Hepatocyte (in vitro differentiated cells): ENCODE measurements around the gene SLC25A14. TPM values are rescaled to one million over a fixed set of nuclear protein-coding genes. Genes with fewer than 3 reads are reported as not detected.

ENCODE experiments used
- DNase-seq: peaks from one replicate; pipeline ENCODE4 v3.0.0-alpha.2; 2016; ENCODE audit warnings: low spot score
- H2AFZ ChIP-seq: fragments of 200-600 bp; sonication (generic); 2 replicates; pipeline ENCODE4 v1.6.0; 2016; ENCODE audit warnings: antibody characterized with exemption, mild to moderate bottlenecking
- H3K27ac ChIP-seq: fragments of 200-600 bp; sonication (generic); 2 replicates; pipeline ENCODE4 v1.5.1; 2016; ENCODE audit warnings: mild to moderate bottlenecking
- H3K27me3 ChIP-seq: fragments of 200-600 bp; sonication (generic); 2 replicates; pipeline ENCODE4 v1.6.1; 2016
- H3K36me3 ChIP-seq: fragments of 200-600 bp; sonication (generic); replicated peaks from 2 replicates; pipeline ENCODE4 v1.5.1; 2016; ENCODE audit warnings: low read depth; ENCODE audit not compliant: insufficient read depth
- H3K4me1 ChIP-seq: fragments of 200-600 bp; sonication (generic); 2 replicates; pipeline ENCODE4 v1.5.1; 2016; ENCODE audit warnings: mild to moderate bottlenecking, moderate library complexity; ENCODE audit not compliant: insufficient read depth
- H3K4me2 ChIP-seq: fragments of 200-600 bp; sonication (generic); 2 replicates; pipeline ENCODE4 v1.6.0; 2016
- H3K4me3 ChIP-seq: fragments of 200-600 bp; sonication (generic); 2 replicates; pipeline ENCODE4 v1.5.1; 2016; ENCODE audit warnings: mild to moderate bottlenecking
- H3K79me2 ChIP-seq: fragments of 200-600 bp; sonication (generic); 2 replicates; pipeline ENCODE4 v1.6.0; 2017; ENCODE audit warnings: mild to moderate bottlenecking
- H3K9me2 ChIP-seq: fragments of 200-600 bp; sonication (generic); replicated peaks from 2 replicates; pipeline ENCODE4 v1.6.0; 2017; ENCODE audit warnings: mild to moderate bottlenecking; ENCODE audit not compliant: insufficient read depth
- H3K9me3 ChIP-seq: fragments of 200-600 bp; sonication (generic); 2 replicates; pipeline ENCODE4 v1.5.1; 2016; ENCODE audit warnings: low read depth, mild to moderate bottlenecking
- H4K20me1 ChIP-seq: fragments of 200-600 bp; sonication (generic); 2 replicates; pipeline ENCODE4 v1.6.0; 2016; ENCODE audit warnings: mild to moderate bottlenecking; ENCODE audit not compliant: insufficient read depth, poor library complexity, severe bottlenecking
- EZH2 ChIP-seq: fragments of 200-600 bp; sonication (generic); IDR thresholded peaks from 2 replicates; pipeline ENCODE4 v1.6.1; 2016; ENCODE audit warnings: antibody characterized with exemption, mild to moderate bottlenecking, borderline replicate concordance
- EZH2phosphoT487 ChIP-seq: fragments of 200-600 bp; sonication (generic); IDR thresholded peaks from one replicate; pipeline ENCODE4 v1.6.1; 2018; ENCODE audit warnings: antibody characterized with exemption, mild to moderate bottlenecking, low read depth, moderate library complexity; ENCODE audit not compliant: unreplicated experiment, severe bottlenecking
- WGBS: methylation state at CpG from one replicate; pipeline ENCODE4 v1.1.6; 2016; ENCODE audit warnings: low lambda C conversion rate; ENCODE audit errors: missing lambda C conversion rate; 5-methylcytosine and 5-hydroxymethylcytosine counted together
- polyA plus RNA-seq: library from polyadenylated mRNA; unstranded; fragments of >200 nt; fragmentation: Nextera tagmentation; extraction: Ambion mirVana; gene quantifications from 2 replicates; pipeline ENCODE4 v1.2.1, GENCODE V29; 2016
- small RNA-seq: library from RNA; depleted of rRNA; stranded (forward); fragments of <200 nt; gene quantifications from one replicate; pipeline ENCODE3, GENCODE V24; 2014
- total RNA-seq: library from RNA; depleted of rRNA; stranded (reverse); fragments of >200 nt; gene quantifications from 2 replicates; pipeline ENCODE4 v1.2.3, GENCODE V29; 2014
- TF ChIP-seq, protein P1 (sequence below): fragments of 200-600 bp; sonication (generic); IDR thresholded peaks from 2 replicates; pipeline ENCODE4 v1.5.1; 2016; ENCODE audit warnings: antibody characterized with exemption, mild to moderate bottlenecking; ENCODE audit not compliant: poor library complexity

Gene SLC25A14
- total and polyA plus RNA-seq, 2 experiments from 2014 or later, result 16.0 to 18.9 TPM

- no peak overlapping the region for H3K4me2 ChIP-seq
- no peaks in the 10 kb centered on the region for H3K79me2 ChIP-seq
- no peaks in the 10 kb centered on the region for H3K36me3 ChIP-seq
- H4K20me1 ChIP-seq, result no peaks in the 10 kb centered on the region
- H3K27me3 ChIP-seq, result no peaks in the 10 kb centered on the region
- no peak overlapping the region for H3K27ac ChIP-seq
- WGBS, result 70% methylated on average over 2 of the region's 2 CpGs
- H3K9me3 ChIP-seq, result no peaks in the 10 kb centered on the region
- no peak overlapping the region for H2AFZ ChIP-seq
- no peaks in the 10 kb centered on the region for H3K9me2 ChIP-seq
- DNase-seq, result no peak
- H3K4me3 ChIP-seq, result no peak overlapping the region
- no peaks in the 10 kb centered on the region for H3K4me1 ChIP-seq
- TF ChIP-seq, protein P1, sequence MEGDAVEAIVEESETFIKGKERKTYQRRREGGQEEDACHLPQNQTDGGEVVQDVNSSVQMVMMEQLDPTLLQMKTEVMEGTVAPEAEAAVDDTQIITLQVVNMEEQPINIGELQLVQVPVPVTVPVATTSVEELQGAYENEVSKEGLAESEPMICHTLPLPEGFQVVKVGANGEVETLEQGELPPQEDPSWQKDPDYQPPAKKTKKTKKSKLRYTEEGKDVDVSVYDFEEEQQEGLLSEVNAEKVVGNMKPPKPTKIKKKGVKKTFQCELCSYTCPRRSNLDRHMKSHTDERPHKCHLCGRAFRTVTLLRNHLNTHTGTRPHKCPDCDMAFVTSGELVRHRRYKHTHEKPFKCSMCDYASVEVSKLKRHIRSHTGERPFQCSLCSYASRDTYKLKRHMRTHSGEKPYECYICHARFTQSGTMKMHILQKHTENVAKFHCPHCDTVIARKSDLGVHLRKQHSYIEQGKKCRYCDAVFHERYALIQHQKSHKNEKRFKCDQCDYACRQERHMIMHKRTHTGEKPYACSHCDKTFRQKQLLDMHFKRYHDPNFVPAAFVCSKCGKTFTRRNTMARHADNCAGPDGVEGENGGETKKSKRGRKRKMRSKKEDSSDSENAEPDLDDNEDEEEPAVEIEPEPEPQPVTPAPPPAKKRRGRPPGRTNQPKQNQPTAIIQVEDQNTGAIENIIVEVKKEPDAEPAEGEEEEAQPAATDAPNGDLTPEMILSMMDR, result no peak
- TF ChIP-seq EZH2, result no peak
- TF ChIP-seq EZH2phosphoT487, result no peak
These were observed 79.5 kb downstream of the SLC25A14 start for GRCh38 chrX:130419263-130419662.

Small RNA genes within 50 kb of the gene (small RNA-seq; reads per million reads assigned to genes)
- gene AL035423.1 (not detected), gene RNU6-1130P (not detected)

Other genes starting within 250 kb of the SLC25A14 start
- gene ELF4, start 229.4 kb upstream of the SLC25A14 start, total RNA-seq, result 19.9 and 21.1 TPM in 2 replicates
- gene ELF4, start 229.4 kb upstream of the SLC25A14 start, polyA plus RNA-seq, result 13.6 and 18.9 TPM in 2 replicates
- gene AIFM1, start 174.1 kb upstream of the SLC25A14 start, total RNA-seq, result 54.9 and 60.0 TPM in 2 replicates
- gene AIFM1, start 174.1 kb upstream of the SLC25A14 start, polyA plus RNA-seq, result 65.2 and 70.8 TPM in 2 replicates
- 2.8 and 3.0 TPM in 2 replicates for gene RAB33A, start 168.0 kb upstream of the SLC25A14 start, total RNA-seq
- 7.7 and 11.2 TPM in 2 replicates for gene RAB33A, start 168.0 kb upstream of the SLC25A14 start, polyA plus RNA-seq
- 7.3 and 8.5 TPM in 2 replicates for gene ZNF280C, start 71.0 kb upstream of the SLC25A14 start, total RNA-seq
- 2.7 and 3.2 TPM in 2 replicates for gene ZNF280C, start 71.0 kb upstream of the SLC25A14 start, polyA plus RNA-seq
- gene GPR119, start 45.8 kb downstream of the SLC25A14 start, total RNA-seq, result 1.4 TPM in 1 of 2 replicates, not detected in the other
- 0.39 and 0.51 TPM in 2 replicates for gene GPR119, start 45.8 kb downstream of the SLC25A14 start, polyA plus RNA-seq
- gene RBMX2, start 62.1 kb downstream of the SLC25A14 start, total RNA-seq, result 12.8 and 17.8 TPM in 2 replicates
- 15.3 and 16.0 TPM in 2 replicates for gene RBMX2, start 62.1 kb downstream of the SLC25A14 start, polyA plus RNA-seq